IPS-15b (cell line): ENCODE results near the gene TEKT5.

Source experiments
- H3K27me3 ChIP-seq: one replicate; pipeline ENCODE4 v1.6.1; 2013; ENCODE audit warnings: low read length; ENCODE audit not compliant: control insufficient read depth, insufficient read depth
- H3K36me3 ChIP-seq: one replicate; pipeline ENCODE4 v1.6.1; 2013; ENCODE audit warnings: low read length; ENCODE audit not compliant: control insufficient read depth, insufficient read depth
- H3K4me1 ChIP-seq: one replicate; pipeline ENCODE4 v1.6.1; 2013; ENCODE audit warnings: mild to moderate bottlenecking, low read length; ENCODE audit not compliant: control insufficient read depth, insufficient read depth
- H3K4me3 ChIP-seq: one replicate; pipeline ENCODE4 v1.5.1; 2013; ENCODE audit warnings: low read depth, low read length
- H3K9ac ChIP-seq: one replicate; pipeline ENCODE4 v1.6.1; 2013; ENCODE audit warnings: low read depth, mild to moderate bottlenecking, low read length
- H3K9me3 ChIP-seq: one replicate; pipeline ENCODE4 v1.6.1; 2013; ENCODE audit warnings: mild to moderate bottlenecking, low read length; ENCODE audit not compliant: control insufficient read depth, insufficient read depth

Gene TEKT5

DNA sequence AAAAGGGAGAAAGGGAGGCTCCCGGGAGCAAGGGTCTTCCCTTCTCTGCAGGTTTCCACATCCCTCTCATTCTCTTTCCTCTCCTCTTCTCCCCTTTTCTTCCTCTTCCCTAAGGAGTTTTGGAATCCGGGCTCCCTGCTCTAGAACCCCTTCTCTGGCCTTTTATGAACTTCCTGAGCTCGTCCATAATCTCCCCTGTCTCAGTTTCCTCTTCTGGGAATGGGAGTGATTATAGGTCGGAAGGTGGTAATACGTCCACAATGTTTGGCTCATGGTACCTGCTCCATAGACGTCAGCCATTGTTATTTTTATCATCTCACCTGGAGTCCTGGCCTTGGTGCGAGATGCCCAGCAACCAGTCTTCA is 113.9 kb downstream of the TEKT5 start:
- no peaks in the 10 kb centered on the region for H3K9me3 ChIP-seq
- no peaks in the 10 kb centered on the region for H3K36me3 ChIP-seq
- H3K27me3 ChIP-seq = peaks cover 8% of the 10 kb centered on the region
- H3K9ac ChIP-seq = no peak overlapping the region
- H3K4me3 ChIP-seq = peak overlapping the region; percentile 70
- H3K4me1 ChIP-seq = peaks cover 17% of the 10 kb centered on the region

- H3K9me3 ChIP-seq = no peaks in the 10 kb centered on the region
- peaks cover 17% of the 10 kb centered on the region for H3K4me1 ChIP-seq
- no peaks in the 10 kb centered on the region for H3K36me3 ChIP-seq
- H3K4me3 ChIP-seq = peak within 1 kb of the TSS; percentile 70
- H3K27me3 ChIP-seq = peaks cover 8% of the 10 kb centered on the region
- peak within 1 kb of the TSS; percentile 24 for H3K9ac ChIP-seq
These were observed 114.5 kb downstream of the TEKT5 start, which contains the start of gene EMP2 for GRCh38 chr16:10579965-10580882. Gene EMP2, minus strand, starts transcription at chr16:10580598. Its CDS starts 32,981 bp downstream, at chr16:10547617.

GRCh38 chr16:10579575-10579964 is 115.2 kb downstream of the TEKT5 start:
- peaks cover 12% of the 10 kb centered on the region for H3K4me1 ChIP-seq
- H3K9ac ChIP-seq = no peak overlapping the region
- H3K4me3 ChIP-seq = peak overlapping the region; percentile 70
- H3K36me3 ChIP-seq = no peaks in the 10 kb centered on the region
- no peaks in the 10 kb centered on the region for H3K9me3 ChIP-seq
- H3K27me3 ChIP-seq = peaks cover 8% of the 10 kb centered on the region

GRCh38 chr16:10578474-10579316 is 116.0 kb downstream of the TEKT5 start:
- Histone ChIP-seq H3K9me3 (no peaks in the 10 kb centered on the region), H3K4me1 (peaks cover 12% of the 10 kb centered on the region), H3K9ac (peak overlapping the region; percentile 37), H3K4me3 (no peak overlapping the region), H3K27me3 (peaks cover 8% of the 10 kb centered on the region), H3K36me3 (no peaks in the 10 kb centered on the region)
